Coronary artery (tissue), 2 donors: ENCODE results near the gene MAGI1.

Source experiments
- DNase-seq: peaks from one replicate; pipeline ENCODE4 v3.0.0-alpha.2; 2017; ENCODE audit warnings: low spot score
- H3K27ac ChIP-seq, 2 donors: fragments of 200-600 bp; sonication (generic); one replicate each; pipeline ENCODE4 v1.5.1; 2016 to 2019
- H3K4me3 ChIP-seq: fragments of 200-600 bp; sonication (generic); 2 replicates; pipeline ENCODE4 v1.5.1; 2016; ENCODE audit warnings: mild to moderate bottlenecking, moderate library complexity
- TF ChIP-seq, protein P1 (sequence below): fragments of 200-600 bp; sonication (generic); IDR thresholded peaks from one replicate; pipeline ENCODE4 v1.5.1; 2019; ENCODE audit warnings: antibody characterized with exemption

The MAGI1 gene

DNA sequence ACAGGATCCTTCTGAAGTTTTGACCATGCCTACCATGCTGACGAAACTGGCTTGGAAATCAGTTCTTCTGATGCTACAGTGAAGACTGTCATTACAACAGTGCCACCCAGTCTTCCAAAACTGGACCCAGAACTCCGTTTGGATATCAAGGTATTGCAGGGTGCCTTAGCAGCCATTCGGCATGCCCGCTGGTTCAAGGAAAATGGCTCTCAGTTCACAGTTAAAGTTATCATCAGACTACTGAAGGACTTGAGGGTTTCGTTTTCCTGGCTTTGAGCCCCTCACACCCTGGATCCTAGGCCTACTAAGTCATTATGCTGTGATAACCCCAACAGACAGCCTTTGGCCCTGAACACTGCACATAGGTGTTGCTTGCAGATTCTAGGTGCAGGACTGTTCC is 351.0 kb downstream of the MAGI1 start:
- DNase-seq: no peak
- Histone ChIP-seq H3K27ac (no peak overlapping the region), H3K4me3 (no peak overlapping the region)
- TF ChIP-seq, protein P1, sequence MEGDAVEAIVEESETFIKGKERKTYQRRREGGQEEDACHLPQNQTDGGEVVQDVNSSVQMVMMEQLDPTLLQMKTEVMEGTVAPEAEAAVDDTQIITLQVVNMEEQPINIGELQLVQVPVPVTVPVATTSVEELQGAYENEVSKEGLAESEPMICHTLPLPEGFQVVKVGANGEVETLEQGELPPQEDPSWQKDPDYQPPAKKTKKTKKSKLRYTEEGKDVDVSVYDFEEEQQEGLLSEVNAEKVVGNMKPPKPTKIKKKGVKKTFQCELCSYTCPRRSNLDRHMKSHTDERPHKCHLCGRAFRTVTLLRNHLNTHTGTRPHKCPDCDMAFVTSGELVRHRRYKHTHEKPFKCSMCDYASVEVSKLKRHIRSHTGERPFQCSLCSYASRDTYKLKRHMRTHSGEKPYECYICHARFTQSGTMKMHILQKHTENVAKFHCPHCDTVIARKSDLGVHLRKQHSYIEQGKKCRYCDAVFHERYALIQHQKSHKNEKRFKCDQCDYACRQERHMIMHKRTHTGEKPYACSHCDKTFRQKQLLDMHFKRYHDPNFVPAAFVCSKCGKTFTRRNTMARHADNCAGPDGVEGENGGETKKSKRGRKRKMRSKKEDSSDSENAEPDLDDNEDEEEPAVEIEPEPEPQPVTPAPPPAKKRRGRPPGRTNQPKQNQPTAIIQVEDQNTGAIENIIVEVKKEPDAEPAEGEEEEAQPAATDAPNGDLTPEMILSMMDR: no peak

DNA sequence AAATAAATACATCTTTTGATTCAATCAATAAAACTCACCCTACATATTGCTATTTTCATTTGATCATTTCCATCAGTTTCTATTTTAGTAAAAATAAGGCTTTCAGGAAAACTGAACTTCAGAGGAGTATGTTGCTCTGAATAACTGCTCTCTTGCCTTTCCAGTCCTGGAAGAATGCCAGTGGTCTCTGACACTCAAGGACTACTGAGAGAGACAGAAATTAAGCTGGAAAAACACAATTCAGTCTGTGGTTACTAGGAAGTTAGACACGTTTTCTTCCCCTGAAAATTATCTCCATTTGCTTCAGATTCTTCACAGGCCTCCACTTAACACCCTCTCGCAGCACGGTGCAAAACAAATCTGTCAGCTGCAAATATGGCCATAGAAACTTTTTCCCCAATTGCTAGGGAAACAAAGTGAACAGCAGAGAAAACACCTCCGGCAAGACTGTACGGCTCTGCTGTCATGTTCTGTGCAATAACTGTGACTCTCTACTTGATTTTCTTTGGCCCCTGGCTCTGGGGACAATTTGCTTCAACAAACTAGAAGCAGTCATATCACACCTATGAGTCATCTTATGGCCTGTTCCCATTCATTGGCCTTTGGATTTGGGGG is 353.0 kb downstream of the MAGI1 start:
- Histone ChIP-seq H3K27ac (peak overlapping the region in 1 of 2 donors; percentile 37), H3K4me3 (no peak overlapping the region)
- no peak for DNase-seq
- TF ChIP-seq, protein P1: no peak

DNA sequence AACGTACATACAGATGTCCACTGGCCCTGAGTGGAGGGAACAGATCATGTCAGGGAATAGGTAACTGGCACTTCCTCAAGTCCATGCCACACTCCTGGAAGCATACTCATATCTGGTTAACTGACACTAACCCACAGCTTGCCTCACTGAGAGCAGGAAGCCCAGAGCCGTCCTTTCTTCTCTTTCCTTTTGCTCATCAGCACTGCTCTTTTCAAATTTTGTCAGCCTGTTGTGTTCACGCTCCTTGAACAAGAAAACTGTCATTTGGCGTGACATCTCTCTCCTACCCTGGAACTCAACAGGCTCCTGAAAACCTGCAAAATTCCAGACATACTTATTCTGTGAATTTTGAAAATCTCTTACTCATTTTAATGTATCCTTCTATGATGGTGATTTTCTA is 360.2 kb downstream of the MAGI1 start:
- Histone ChIP-seq H3K27ac (no peak overlapping the region), H3K4me3 (no peak overlapping the region)
- no peak for DNase-seq
- TF ChIP-seq, protein P1: no peak

DNA sequence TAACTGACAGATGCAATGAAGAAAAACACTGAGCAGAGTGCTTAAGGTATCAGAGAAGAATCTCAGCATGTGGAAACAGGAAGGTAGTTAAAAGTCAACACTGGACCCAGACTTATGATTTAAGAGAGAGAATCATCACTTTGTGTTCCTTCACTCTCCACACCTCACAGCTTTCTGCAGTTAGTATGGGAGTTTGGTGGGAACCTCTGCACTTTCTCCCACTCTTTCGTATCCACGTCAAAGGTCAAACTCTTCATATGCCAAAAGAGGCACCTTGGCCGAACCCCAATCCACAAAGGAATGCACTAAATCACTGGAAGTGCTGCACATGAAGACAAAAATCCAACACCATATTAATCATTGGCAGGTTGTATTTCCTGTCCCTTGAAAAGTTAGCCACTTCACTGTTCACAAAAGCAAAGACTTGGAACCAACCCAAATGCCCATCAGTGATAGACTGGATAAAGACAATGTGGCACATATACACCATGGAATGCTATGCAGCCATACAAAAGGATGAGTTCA is 361.2 kb downstream of the MAGI1 start:
- DNase-seq: no peak
- TF ChIP-seq, protein P1: no peak
- Histone ChIP-seq H3K4me3 (no peak overlapping the region), H3K27ac (no peak overlapping the region)

DNA sequence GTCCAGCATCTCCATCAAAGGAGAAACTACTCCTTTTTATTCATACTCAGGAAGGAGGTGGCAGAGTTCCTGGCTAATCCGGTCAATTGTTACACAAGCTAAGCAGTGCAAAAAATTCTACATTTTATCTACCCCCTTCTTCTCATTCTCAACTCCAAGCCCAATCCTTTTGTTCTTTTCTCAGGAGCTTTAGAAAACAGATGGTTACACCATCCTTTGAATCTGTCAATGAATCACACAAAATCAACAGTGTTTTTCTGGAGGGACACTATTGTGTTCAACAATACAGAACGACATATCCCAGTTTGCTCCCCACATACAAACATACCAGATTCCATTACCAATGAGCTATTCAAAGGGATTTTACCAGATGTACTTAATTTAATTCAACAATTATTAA is 362.1 kb downstream of the MAGI1 start:
- no peak overlapping the region for H3K27ac ChIP-seq
- DNase-seq: no peak
- no peak overlapping the region for H3K4me3 ChIP-seq
- TF ChIP-seq, protein P1: no peak

DNA sequence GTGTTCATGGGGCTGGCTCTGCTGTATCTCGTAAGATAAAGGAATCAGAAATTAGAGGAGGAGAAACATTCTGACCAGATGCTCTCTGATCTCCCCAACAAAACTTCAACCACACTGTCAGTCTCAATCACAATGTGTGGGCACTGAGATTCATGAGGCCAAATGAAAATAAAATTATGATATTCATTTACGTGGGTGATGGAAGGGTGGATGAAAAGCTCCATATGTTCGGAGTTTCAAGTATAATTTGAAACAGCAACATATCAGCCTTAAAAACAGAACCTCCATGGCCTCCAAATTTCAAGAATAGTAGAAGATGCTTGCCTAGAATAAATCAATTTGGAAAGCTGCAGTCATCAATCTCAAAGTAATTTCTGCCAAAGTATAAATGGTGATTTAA is 363.7 kb downstream of the MAGI1 start:
- H3K27ac ChIP-seq: no peak overlapping the region

DNA sequence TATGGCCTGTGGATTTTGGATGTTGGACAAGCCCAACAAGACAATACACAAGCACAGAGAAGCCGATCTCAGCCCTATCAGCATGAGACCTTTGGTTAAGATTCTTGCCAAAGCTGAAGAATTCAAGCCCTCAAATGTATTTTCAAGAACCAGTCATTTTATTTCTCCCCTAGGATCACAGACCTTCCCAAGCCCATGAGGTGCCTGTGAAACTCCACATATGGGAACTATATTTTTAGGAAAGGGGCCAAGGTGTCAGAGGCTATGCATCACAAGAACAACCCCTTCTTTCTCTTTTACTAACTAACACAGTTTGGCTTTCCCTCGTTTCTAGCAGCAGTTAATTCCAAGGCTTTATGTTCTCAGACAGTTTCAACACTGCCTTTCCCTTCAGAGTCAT is 364.5 kb downstream of the MAGI1 start:
- Histone ChIP-seq H3K4me3 (no peak overlapping the region), H3K27ac (no peak overlapping the region)
- TF ChIP-seq, protein P1: no peak
- DNase-seq: no peak

More for the DNA sequence above, 363.7 kb downstream of the MAGI1 start:
- TF ChIP-seq, protein P1: no peak
- no peak overlapping the region for H3K4me3 ChIP-seq
- no peak for DNase-seq
